Hindlimb muscle (tissue), 1 donor: ENCODE measurements around the gene PLOD1. TPM values are rescaled to one million over a fixed set of nuclear protein-coding genes. Genes with fewer than 3 reads are reported as not detected.
"Not testable (repeated sequence)": the region's sequence is repeated elsewhere in the genome, so short reads cannot be mapped to it uniquely, and the experiment has no call there.

ENCODE experiments used
- DNase-seq: peaks from one replicate; pipeline ENCODE4 v3.0.0-alpha.2; 2013
- polyA plus RNA-seq: library from polyadenylated mRNA; unstranded; fragments of 120-200 nt; gene quantifications from one replicate; pipeline ENCODE4 v1.2.1, GENCODE V29; 2013; ENCODE audit not compliant: insufficient read length

PLOD1 gene
- 144 TPM for polyA plus RNA-seq

DNA sequence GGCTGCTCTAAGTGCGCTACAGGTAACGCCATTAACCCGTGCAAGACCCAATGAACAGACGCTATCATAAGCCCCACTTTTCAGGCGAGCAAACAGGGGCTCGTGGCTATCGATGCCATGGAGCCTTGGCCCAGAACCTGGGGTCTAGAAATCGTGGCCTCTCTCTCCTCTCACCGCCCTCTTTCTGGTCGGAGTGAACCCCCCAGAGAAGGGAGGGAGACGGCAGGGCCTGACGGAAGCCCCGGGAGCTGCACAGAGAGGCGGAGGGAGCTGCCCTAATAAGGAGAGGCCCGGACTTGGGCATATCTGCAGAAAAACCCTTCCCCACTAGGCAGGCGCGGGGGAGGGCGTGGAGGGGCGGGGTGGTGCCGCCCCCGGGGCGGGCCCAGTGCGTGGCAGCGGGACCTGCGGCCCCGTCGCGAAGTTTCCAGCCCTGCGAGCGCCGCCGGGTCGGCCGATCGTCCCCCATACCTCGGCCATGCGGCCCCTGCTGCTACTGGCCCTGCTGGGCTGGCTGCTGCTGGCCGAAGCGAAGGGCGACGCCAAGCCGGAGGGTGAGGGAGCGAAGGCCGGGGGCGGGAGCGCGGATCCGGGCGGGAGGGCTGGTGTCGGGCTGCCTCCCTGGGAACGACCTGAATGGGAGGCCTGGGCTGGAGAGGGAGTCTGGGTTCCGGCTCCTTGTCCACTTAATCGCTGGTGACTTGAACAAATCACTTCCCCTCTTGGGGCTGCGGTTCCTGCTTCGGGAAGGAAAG lies at the start of gene PLOD1:
Gene PLOD1, plus strand, starts transcription at position 416 of the 755 bp plus-strand sequence. Its CDS starts 63 bp downstream, at position 479.
- peak; percentile 89 for DNase-seq

DNA sequence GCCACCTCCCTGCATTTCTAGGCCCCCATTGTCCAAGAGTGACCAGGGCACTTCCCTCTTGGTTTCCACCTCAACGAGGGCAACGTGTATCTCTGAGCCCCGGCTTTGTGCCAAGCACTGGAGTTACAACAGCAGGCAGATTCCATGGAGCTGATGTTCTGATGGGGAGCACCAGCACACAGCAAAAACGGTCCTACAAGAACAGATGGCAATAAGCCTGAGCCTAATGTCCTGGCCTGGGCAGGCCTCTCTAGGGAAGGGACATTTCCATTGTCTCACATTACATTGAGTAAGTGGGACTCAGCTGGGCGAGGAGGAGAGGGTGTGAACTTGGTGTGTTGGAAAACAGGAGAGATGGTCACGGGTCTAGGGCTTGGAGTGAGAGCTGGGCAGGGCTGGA lies 48.6 kb upstream of the PLOD1 start:
- no peak for DNase-seq

GRCh38 chr1:11886986-11887665 lies 47.4 kb upstream of the PLOD1 start:
- peak; percentile 66 for DNase-seq

- no peak for DNase-seq
Observed at GRCh38 chr1:11887666-11888007, 46.9 kb upstream of the PLOD1 start.

- no peak for DNase-seq
Observed at GRCh38 chr1:11888206-11888876, 46.2 kb upstream of the PLOD1 start.

- no peak for DNase-seq
Observed at GRCh38 chr1:11888877-11889208, 45.7 kb upstream of the PLOD1 start.

DNA sequence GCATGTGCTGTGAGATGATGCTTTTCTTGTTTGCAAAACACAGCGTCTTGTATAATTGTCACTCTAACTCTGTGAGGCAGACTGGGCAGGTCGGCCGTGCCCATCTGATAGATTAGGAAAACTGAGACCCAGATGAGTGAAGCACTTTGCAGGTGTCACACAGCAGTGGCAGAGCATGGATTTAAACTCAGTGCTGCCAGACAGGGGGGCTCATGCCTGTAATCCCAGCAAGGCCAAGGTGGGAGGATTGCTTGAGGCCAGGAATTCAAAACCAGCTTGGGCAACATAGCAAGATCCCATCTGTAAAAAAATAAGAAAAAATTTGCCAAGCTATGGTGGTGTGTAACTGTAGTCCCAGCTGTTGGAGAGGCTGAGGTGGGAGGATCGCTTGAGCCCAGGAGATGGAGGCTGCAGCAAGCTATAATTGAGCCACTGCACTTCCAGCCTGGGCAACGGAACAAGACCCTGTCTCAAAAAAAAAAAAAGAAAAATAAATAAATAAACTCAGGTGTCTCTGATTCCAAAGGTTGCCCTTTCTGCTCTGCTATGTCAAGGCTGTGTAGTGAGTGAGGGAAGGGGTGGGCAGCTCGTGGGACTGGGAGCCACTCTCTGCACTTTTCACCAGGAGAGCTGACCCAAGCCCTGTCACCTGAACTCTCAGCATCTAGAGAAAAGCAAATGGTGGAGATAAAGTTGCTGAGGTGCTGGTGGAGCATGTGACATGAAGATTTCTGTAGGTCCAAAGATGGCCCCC lies 42.9 kb upstream of the PLOD1 start:
- no peak for DNase-seq

DNA sequence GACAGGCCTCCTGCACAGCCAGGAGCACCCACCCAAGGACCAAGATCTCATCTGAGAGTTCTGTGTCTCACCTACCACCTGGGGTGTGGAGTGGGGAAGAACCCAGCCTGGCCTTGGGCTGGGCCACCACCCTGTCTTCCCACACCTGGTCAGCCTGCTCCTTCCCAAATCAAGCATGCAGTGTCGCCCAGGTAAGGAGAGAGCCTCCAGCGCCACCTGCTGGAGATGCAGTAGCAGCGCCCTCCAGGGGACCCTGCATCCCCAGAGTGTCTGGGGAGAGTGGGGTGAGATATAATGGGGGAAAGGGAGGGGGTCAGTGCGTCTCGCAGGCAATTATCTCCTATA lies 40.6 kb upstream of the PLOD1 start:
- DNase-seq = peak; percentile 45

DNA sequence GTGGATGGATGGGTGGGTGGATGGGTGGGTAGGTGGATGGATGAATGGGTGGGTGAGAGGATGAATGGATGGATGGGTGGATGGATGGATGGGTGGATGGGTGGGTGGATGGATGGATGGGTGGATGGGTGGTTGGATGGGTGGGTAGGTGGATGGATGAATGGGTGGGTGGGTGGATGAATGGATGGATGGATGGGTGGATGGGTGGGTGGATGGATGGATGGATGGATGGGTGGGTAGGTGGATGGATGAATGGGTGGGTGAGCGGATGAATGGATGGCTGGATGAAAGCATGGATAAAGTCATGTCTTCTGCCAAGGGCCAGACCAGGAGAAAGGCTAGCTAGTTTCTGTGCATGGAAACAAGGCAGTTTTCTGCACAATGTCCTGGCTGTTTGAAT lies 40.0 kb upstream of the PLOD1 start:
- not testable (repeated sequence) for DNase-seq

GRCh38 chr1:11898086-11898785 lies 36.3 kb upstream of the PLOD1 start:
- DNase-seq = no peak

DNA sequence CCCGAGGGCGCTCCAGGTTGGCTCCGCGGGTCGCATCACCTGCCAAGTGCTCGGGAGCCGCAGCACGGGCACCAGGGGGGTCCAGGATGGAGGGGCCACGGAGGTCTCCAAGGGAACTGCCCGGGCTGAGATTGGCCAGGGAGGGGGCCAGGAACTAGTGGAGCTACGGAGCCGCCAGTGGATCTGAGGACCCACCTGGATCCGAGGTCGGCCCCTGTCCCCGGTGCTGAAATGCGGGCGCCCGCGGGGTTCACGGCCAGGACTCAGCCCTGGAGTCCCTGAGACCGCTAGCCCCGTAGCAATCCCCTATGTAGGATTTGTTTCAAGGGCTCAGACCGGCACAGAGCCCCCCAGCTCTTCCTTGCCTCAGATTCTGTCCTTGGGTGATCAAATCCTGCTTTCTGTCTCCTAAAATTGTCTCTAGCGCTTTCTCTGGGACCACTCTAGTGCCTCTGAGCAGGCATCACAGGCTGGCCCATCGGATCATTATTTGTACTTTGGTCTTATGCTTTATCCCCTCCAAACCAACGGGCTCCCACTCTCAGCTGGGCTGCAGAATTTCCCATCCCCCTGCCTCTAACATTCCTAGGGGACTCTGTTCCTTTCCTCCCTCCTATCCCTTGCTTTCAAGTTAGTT lies 35.6 kb upstream of the PLOD1 start:
- no peak for DNase-seq

DNA sequence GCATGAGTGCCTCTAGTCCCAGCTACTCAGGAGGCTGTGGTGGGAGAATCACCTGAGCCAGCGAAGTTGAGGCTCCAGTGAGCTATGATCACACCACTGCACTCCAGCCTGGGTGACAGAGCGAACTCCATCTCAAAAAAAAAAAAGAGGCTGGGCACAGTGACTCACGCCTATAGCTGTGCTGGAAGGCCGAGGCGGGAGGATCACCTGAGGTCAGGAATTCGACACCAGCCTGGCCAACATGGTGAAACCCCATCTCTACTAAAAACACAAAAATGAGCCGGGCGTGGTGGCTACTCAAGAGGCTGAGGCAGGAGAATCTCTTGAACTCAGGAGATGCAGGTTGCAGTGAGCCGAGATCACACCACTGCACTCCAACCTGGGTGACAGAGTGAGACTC lies 33.1 kb upstream of the PLOD1 start:
- DNase-seq = not testable (repeated sequence)

GRCh38 chr1:11903210-11903609 lies 31.3 kb upstream of the PLOD1 start:
- DNase-seq = no peak

- DNase-seq = not testable (repeated sequence)
Observed at GRCh38 chr1:11904156-11904555, 30.4 kb upstream of the PLOD1 start.

- no peak for DNase-seq
Observed at GRCh38 chr1:11904978-11905377, 29.5 kb upstream of the PLOD1 start.

GRCh38 chr1:11906870-11907269 lies 27.6 kb upstream of the PLOD1 start:
- no peak for DNase-seq

- peak; percentile 92 for DNase-seq
Observed at GRCh38 chr1:11907275-11908094, 27.0 kb upstream of the PLOD1 start.

DNA sequence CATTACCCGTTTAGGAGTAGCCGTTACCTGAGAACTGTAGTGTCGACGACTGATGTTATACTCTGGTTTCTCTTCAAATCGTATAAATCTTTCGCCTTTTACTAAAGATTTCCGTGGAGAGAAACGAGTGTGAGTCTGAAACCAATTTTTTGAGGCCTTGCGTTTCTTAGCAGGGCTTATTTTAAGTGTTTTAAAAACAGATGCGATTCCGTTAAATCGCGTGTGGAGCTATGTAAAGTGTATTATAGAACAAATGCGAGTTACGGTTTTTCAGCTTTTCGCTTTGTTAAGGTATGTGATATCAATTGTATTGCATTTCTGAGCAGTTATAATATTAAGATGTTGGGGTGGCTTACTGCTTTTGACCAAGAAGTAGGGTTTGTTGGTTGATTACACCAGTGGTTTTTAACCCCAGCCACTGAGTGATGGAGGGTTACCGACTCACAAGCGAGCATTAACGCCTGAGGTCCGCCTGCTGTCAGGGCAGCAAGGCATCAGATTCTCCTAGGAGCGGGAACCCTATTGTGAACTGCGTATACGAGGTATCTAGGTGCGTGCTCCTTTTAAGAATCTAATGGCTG lies 26.3 kb upstream of the PLOD1 start:
- DNase-seq = peak; percentile 90

DNA sequence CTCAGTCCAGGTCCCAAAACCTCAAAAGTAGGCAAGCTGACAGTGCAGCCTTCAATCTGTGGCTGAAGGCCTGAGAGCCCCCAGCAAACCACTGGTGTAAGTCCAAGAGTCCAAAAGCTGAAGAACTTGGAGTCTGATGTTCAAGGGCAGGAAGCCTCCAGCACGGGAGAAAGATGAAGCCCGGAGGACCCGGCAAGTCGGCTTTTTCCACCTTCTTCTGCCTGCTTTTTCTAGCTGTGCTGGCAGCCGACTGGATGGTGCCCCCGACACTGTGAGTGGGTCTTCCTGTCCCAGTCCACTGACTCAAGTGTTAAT lies 23.6 kb upstream of the PLOD1 start:
- not testable (repeated sequence) for DNase-seq

DNA sequence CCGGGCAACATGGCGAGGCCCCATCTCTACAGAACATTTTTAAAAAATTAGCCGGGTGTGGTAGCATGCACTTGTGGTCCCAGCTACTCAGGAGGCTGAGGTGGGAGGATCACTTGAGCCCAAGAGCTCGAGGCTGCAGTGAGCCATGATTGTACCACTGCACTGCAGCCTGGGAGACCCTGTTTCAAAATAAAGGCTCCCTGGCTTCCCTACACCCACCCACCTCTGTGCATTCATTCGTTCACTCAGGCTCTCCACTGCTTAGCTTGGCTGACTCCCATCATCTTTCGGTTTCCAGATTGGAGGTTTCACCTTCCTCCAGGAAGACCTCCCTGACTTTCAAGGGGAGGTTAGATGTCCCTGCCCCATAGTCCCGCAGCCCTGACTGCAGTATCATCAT lies 22.5 kb upstream of the PLOD1 start:
- no peak for DNase-seq
